ENCODE data around the gene DNAJB7.

Gene DNAJB7

DNA sequence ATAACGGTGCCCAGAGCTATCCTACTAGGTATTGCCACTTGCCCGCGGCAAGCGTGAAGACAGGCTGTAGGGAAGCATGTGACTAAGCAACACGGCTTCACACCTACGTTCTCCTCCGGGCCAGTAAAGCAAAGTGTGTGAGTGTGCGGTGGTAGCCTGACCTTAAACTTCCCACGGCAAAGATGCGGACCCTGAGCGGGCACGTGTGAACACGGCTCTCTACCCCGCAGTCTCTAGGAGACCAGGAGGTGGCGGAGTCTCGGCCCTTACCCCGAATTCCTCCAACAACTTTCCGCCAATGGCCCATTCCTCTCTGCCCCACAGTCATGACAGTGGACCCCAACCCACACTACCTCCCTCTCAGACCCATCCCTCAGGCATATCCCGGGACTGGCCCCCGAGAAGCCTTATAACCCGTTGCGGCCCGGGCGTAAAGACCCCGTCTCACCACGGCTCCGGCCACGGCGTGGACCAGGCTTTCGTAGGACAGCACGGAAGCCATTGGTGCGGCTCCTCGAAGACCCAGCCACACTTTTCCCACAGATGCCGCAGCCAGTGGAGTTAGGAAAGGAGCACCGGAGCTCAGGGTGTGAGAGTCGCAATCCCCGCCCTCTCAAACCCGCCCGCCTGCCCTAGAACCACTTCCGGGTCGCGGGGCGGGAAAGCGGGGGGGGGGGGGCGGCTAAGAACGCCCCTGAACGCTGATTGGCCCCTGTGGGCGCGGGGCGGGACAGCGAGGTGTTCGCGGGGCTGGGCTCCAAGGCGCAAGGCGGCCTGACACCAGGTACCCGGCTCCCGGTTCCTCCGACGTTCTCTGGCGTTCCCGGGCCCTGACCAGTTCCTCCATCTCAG lies 42.9 kb downstream of the DNAJB7 start, which contains the start of gene SLC25A17:
SLC25A17 (minus strand) TSS at position 600 of the 852 bp plus-strand sequence; CDS start at position 502, 98 bp downstream.
- peak; percentile 91 for DNase-seq (ENCODE audit: low read depth)
- H3K4me3 ChIP-seq (ENCODE audit: low read depth, low read length): peak within 1 kb of the TSS; percentile 94
- TF ChIP-seq POLR2A (IDR thresholded peaks at IDR 0.05; ENCODE audit: extremely low read depth, insufficient read length) (peak; percentile 39), MYC (IDR thresholded peaks at IDR 0.05; ENCODE audit: low read depth, low read length) (peak; percentile 15; the same call in 1 of the 2 replicates), CTCF (IDR thresholded peaks at IDR 0.05; ENCODE audit: low read depth, low read length) (peak; percentile 15)
- TF ChIP-seq, protein P1, sequence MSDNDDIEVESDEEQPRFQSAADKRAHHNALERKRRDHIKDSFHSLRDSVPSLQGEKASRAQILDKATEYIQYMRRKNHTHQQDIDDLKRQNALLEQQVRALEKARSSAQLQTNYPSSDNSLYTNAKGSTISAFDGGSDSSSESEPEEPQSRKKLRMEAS (IDR thresholded peaks at IDR 0.05; ENCODE audit: low read depth, low read length): peak; percentile 81

DNA sequence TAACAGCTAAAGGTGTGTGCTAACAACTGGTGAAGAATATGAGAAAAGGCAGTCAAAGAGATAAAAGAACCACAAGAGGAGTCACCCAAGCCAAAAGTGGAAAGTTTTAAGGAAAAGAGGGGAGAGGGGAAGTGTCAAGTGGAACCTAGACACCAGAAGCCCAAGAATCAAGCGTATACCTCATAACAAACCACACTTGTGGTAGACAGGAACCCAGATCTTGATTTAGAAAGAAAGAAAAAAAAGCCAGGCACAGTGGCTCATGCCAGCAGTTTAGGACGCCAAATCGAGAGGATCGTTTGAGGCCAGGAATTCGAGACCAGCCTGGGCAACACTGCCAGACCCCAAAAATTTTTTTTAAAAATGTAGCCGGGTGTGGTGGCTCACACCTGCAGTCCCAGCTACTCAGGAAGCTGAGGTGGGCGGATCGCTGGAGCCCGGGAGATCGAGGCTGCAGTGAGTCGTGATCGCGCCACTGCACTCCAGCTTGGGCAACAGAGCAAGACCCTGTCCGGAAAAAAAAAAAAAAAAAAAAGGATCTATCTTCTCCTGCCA lies 43.6 kb downstream of the DNAJB7 start:
- DNase-seq (ENCODE audit: low read depth): peak; percentile 17
- TF ChIP-seq CTCF (IDR thresholded peaks at IDR 0.05; ENCODE audit: low read depth, low read length): no peak
- TF ChIP-seq, protein P1 (IDR thresholded peaks at IDR 0.05; ENCODE audit: low read depth, low read length): no peak
- peak overlapping the region; percentile 94 for H3K4me3 ChIP-seq (ENCODE audit: low read depth, low read length)

DNA sequence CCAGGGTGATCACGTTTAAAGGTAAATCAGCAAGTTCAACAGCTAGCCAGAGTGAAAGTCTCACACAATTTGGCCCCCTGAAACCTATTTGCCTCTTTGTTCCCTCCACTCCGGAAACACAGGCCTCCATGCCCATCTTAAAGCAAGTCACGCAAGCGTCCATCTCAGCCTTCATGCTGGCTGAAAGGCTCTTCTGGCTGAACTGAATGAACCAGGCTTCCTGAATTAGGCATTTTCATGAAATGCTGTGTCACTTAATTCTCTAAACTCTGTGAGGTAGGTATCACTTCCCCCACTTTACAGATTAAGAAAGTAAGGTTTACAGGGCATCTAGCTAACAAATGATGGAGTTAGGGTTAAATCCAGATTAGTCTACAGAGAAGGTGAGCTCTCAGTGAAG lies 44.2 kb downstream of the DNAJB7 start:
- DNase-seq (ENCODE audit: low read depth): no peak
- peak overlapping the region; percentile 94 for H3K4me3 ChIP-seq (ENCODE audit: low read depth, low read length)
- no peak for TF ChIP-seq MYC (IDR thresholded peaks at IDR 0.05; ENCODE audit: low read depth, low read length)
- TF ChIP-seq, protein P1 (IDR thresholded peaks at IDR 0.05; ENCODE audit: low read depth, low read length): no peak
- no peak for TF ChIP-seq POLR2A (IDR thresholded peaks at IDR 0.05; ENCODE audit: extremely low read depth, insufficient read length)
- no peak for TF ChIP-seq CTCF (IDR thresholded peaks at IDR 0.05; ENCODE audit: low read depth, low read length)

DNA sequence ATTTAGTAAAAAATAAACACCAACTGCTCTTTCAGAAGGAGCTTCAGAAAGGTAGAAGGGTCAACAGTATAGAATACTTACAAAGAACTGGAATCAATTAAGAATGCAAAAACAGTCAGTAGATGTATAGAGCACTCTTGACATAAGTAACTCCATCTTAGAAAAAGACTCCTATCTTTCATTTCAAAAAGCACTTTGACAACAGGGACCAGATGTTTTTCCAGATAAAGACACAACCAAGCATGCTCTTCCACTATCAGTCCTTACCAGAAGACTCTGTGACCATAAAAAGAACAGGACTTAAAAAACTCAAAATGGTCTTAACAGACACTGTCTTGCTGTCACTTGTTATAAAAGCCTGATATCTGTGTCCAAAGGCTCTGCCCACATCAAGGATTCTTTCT lies 48.0 kb downstream of the DNAJB7 start:
- no peak overlapping the region for H3K4me3 ChIP-seq (ENCODE audit: low read depth, low read length)
- no peak for DNase-seq (ENCODE audit: low read depth)
- TF ChIP-seq CTCF (IDR thresholded peaks at IDR 0.05; ENCODE audit: low read depth, low read length) (no peak), POLR2A (IDR thresholded peaks at IDR 0.05; ENCODE audit: extremely low read depth, insufficient read length) (no peak), MYC (IDR thresholded peaks at IDR 0.05; ENCODE audit: low read depth, low read length) (no peak)
- TF ChIP-seq, protein P1 (IDR thresholded peaks at IDR 0.05; ENCODE audit: low read depth, low read length): no peak

All from NB4 (cell line).